Lower lobe of right lung (tissue), 2 donors: ENCODE measurements around the gene SUSD3. TPM values are rescaled to one million over a fixed set of nuclear protein-coding genes. Genes with fewer than 3 reads are reported as not detected.
A peak's percentile ranks its signal among the peaks of the same experiment; 100 is the strongest.

Experiments
- ATAC-seq, 2 donors: fragments of 200-7000 bp; cut with Tn5 transposase; one replicate each; pipeline ENCODE4 v1.9.1; 2020 to 2022; ENCODE audit warnings: mild to moderate bottlenecking in 2 of 2, moderate library complexity in 2 of 2
- DNase-seq: peaks from one replicate; pipeline ENCODE4 v3.0.0-alpha.2; 2020
- H3K27ac ChIP-seq: fragments of 200-600 bp; one replicate; pipeline ENCODE4 v1.8.0; 2022
- H3K27me3 ChIP-seq: fragments of 200-600 bp; one replicate; pipeline ENCODE4 v1.8.0; 2022; ENCODE audit warnings: low read depth
- H3K36me3 ChIP-seq: fragments of 200-600 bp; one replicate; pipeline ENCODE4 v1.8.0; 2022; ENCODE audit warnings: mild to moderate bottlenecking
- H3K4me1 ChIP-seq: fragments of 200-600 bp; one replicate; pipeline ENCODE4 v1.8.0; 2022
- H3K4me3 ChIP-seq: fragments of 200-600 bp; one replicate; pipeline ENCODE4 v1.8.0; 2022; ENCODE audit warnings: mild to moderate bottlenecking
- H3K9me3 ChIP-seq: fragments of 200-600 bp; one replicate; pipeline ENCODE4 v1.8.0; 2022
- intact Hi-C: fragments of 100-400 bp; cut with DNase I; formaldehyde crosslinking; loops from one replicate; pipeline ENCODE4 v1.11.0; 2022
- total RNA-seq: library from RNA; stranded (reverse); fragmentation: NEBNext Ultra II Directional; extraction: Animal tissue kit (Norgen Biotek cat#: 25700); gene quantifications from one replicate; pipeline ENCODE4 v1.2.1, GENCODE V29; 2021
- TF ChIP-seq, protein P1 (sequence below): fragments of 200-600 bp; IDR thresholded peaks from one replicate; pipeline ENCODE4 v1.8.0; 2022; ENCODE audit warnings: antibody characterized with exemption, mild to moderate bottlenecking
- donor health status: DM: no; HTN: yes; CAD: no; lungs with severe emphysema.

Gene SUSD3
- total RNA-seq, 1 donor from 2014 or later, result 5.3 TPM

DNA sequence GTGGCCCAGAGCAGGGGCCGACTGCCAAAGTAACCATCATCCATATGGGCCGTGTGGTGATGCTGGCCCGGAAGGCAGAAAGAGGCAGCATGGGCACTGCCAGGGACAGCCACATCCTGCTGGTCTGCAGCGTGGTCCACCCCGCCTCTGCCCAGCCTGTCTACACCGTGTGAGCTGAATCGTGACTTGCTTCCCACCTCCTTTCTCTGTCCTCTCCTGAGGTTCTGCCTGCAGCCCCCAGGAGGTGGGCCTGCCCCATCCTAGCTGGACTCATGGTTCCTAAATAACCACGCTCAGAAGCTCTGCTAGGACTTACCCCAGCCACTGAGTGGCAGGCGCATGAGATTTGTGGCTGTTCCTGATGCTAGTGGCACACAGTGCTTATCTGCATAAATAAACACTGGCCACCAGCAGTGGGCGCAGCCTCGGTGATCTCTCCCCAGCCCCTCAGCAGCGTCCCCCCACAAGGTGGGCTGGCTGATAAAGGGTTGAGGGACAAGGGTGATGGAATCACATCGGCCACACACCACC is 22.6 kb upstream of the SUSD3 start:
- Histone ChIP-seq H3K4me3 (no peak overlapping the region), H3K36me3 (peaks cover 7% of the 10 kb centered on the region), H3K4me1 (peaks cover 17% of the 10 kb centered on the region), H3K27me3 (no peaks in the 10 kb centered on the region), H3K9me3 (no peaks in the 10 kb centered on the region), H3K27ac (no peak overlapping the region)
- no peak for ATAC-seq
- TF ChIP-seq, protein P1, sequence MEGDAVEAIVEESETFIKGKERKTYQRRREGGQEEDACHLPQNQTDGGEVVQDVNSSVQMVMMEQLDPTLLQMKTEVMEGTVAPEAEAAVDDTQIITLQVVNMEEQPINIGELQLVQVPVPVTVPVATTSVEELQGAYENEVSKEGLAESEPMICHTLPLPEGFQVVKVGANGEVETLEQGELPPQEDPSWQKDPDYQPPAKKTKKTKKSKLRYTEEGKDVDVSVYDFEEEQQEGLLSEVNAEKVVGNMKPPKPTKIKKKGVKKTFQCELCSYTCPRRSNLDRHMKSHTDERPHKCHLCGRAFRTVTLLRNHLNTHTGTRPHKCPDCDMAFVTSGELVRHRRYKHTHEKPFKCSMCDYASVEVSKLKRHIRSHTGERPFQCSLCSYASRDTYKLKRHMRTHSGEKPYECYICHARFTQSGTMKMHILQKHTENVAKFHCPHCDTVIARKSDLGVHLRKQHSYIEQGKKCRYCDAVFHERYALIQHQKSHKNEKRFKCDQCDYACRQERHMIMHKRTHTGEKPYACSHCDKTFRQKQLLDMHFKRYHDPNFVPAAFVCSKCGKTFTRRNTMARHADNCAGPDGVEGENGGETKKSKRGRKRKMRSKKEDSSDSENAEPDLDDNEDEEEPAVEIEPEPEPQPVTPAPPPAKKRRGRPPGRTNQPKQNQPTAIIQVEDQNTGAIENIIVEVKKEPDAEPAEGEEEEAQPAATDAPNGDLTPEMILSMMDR, result no peak
- intact Hi-C loops, result no loop called here
- DNase-seq, result no peak

- Histone ChIP-seq H3K4me1 (peaks cover 12% of the 10 kb centered on the region), H3K9me3 (no peaks in the 10 kb centered on the region), H3K36me3 (peaks cover 7% of the 10 kb centered on the region), H3K4me3 (no peak overlapping the region), H3K27me3 (no peaks in the 10 kb centered on the region), H3K27ac (no peak overlapping the region)
- ATAC-seq, result no peak
- intact Hi-C loops, result no loop called here
- no peak for DNase-seq
- TF ChIP-seq, protein P1, result no peak
Measured at GRCh38 chr9:93036887-93037475, 21.5 kb upstream of the SUSD3 start.

- no peaks in the 10 kb centered on the region for H3K9me3 ChIP-seq
- H3K4me3 ChIP-seq, result no peak overlapping the region
- H3K27me3 ChIP-seq, result no peaks in the 10 kb centered on the region
- TF ChIP-seq, protein P1, result no peak
- H3K4me1 ChIP-seq, result peaks cover 12% of the 10 kb centered on the region
- H3K36me3 ChIP-seq, result peaks cover 7% of the 10 kb centered on the region
- peak; percentile 38 to 58 for ATAC-seq
- no peak for DNase-seq
- intact Hi-C loops, result no loop called here
- H3K27ac ChIP-seq, result no peak overlapping the region
Measured at GRCh38 chr9:93037476-93037971, 21.0 kb upstream of the SUSD3 start.

DNA sequence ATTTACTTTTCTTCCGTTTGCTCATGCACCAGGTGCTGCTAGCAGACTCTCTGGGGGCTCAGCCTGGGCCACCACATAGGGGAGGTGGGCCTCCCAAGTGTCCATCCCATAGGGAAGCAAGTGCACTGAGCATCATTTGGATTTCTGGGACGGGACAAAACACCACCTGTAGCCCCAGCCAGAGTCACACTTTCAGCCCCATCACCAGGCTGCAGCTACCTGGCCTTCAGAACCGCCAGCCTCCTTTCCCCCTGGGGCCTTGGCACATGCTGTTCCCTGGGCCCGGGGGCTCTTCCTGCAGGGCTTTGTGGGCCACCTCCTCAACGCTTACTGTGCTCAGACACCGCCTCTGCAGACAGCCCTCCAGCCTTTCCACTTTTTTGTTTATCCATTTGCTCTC is 19.6 kb upstream of the SUSD3 start:
- H3K36me3 ChIP-seq, result peaks cover 7% of the 10 kb centered on the region
- H3K4me1 ChIP-seq, result peaks cover 12% of the 10 kb centered on the region
- TF ChIP-seq, protein P1, result no peak
- DNase-seq (no peak), ATAC-seq (no peak)
- no peak overlapping the region for H3K27ac ChIP-seq
- H3K4me3 ChIP-seq, result no peak overlapping the region
- intact Hi-C loops, result no loop called here
- no peaks in the 10 kb centered on the region for H3K27me3 ChIP-seq
- H3K9me3 ChIP-seq, result no peaks in the 10 kb centered on the region

GRCh38 chr9:93039456-93039855 is 19.0 kb upstream of the SUSD3 start:
- Histone ChIP-seq H3K9me3 (no peaks in the 10 kb centered on the region), H3K27me3 (no peaks in the 10 kb centered on the region), H3K36me3 (peaks cover 7% of the 10 kb centered on the region), H3K4me1 (peaks cover 12% of the 10 kb centered on the region), H3K4me3 (no peak overlapping the region), H3K27ac (no peak overlapping the region)
- TF ChIP-seq, protein P1, result no peak
- DNase-seq, result no peak
- ATAC-seq, result no peak
- intact Hi-C loops, result no loop called here
